B cell (primary cell): Measurements from ENCODE around the gene SHANK1. TPM values are rescaled to one million over a fixed set of nuclear protein-coding genes. Genes with fewer than 3 reads are reported as not detected.

ENCODE experiments used
- ATAC-seq: fragments of 200-7000 bp; cut with Tn5 transposase; one replicate; pipeline ENCODE4 v1.10.0; 2021; ENCODE audit warnings: low read depth, mild to moderate bottlenecking, moderate number of reproducible peaks, moderate library complexity
- CTCF ChIA-PET: fragments of 350-600 bp; sonication (Branson Sonifier 250); formaldehyde crosslinking; loops from one replicate; lab custom pipeline; 2021; ENCODE audit warnings: antibody characterized with exemption, inconsistent platforms; lab: Charles Lee
- POLR2A ChIA-PET: fragments of 350-600 bp; sonication (Branson Sonifier 250); formaldehyde crosslinking; loops from one replicate; lab custom pipeline; 2021; ENCODE audit warnings: antibody characterized with exemption; lab: Charles Lee
- DNase-seq: peaks from one replicate; pipeline ENCODE4 v3.0.0; 2013
- H2AFZ ChIP-seq: 2 replicates; pipeline ENCODE4 v1.6.1; 2012; ENCODE audit warnings: mild to moderate bottlenecking, low read depth, low read length; ENCODE audit not compliant: insufficient read depth, poor library complexity, severe bottlenecking
- H3K27ac ChIP-seq, 2 donors: 1 replicate in 1 of 2; 2 replicates in 1 of 2; pipeline ENCODE4 v1.5.1; 2012 to 2013; ENCODE audit warnings: low read length in 2 of 2, mild to moderate bottlenecking in 2 of 2, moderate library complexity in 1 of 2
- H3K27me3 ChIP-seq, 4 experiments: fragments of 200-600 bp in 1 of 4; sonication (generic) in 1 of 4; replicated peaks in 1 of 4; 1 replicate in 2 of 4; 2 replicates in 2 of 4; pipeline versions ENCODE4 v1.6.1 to v1.7.0; 2013 to 2016; ENCODE audit warnings: low read length in 3 of 4, mild to moderate bottlenecking in 2 of 4, mixed read lengths in 1 of 4, moderate library complexity in 1 of 4; ENCODE audit not compliant: insufficient read depth in 4 of 4, control insufficient read depth in 3 of 4; ENCODE audit errors: control extremely low read depth in 1 of 4
- H3K36me3 ChIP-seq, 2 experiments: replicated peaks in 1 of 2; 1 replicate in 1 of 2; 2 replicates in 1 of 2; pipeline versions ENCODE4 v1.6.1 to v1.7.1; 2013; ENCODE audit warnings: low read length in 1 of 2; ENCODE audit not compliant: insufficient read depth in 2 of 2, control insufficient read depth in 1 of 2; ENCODE audit errors: control extremely low read depth in 1 of 2, extremely low read depth in 1 of 2
- H3K4me1 ChIP-seq, 2 donors: fragments of 200-600 bp in 1 of 2; sonication (generic) in 1 of 2; 1 replicate in 1 of 2; 2 replicates in 1 of 2; pipeline versions ENCODE4 v1.5.1 to v1.6.1; 2013 to 2017; ENCODE audit warnings: low read length in 2 of 2; ENCODE audit not compliant: control insufficient read depth in 2 of 2, insufficient read depth in 2 of 2
- H3K4me2 ChIP-seq: replicated peaks from 2 replicates; pipeline ENCODE3; 2012; ENCODE audit warnings: mild to moderate bottlenecking, low read depth, low read length; ENCODE audit not compliant: poor library complexity, severe bottlenecking
- H3K4me3 ChIP-seq, 5 experiments: fragments of 200-600 bp in 1 of 5; sonication (generic) in 1 of 5; 1 replicate in 3 of 5; 2 replicates in 2 of 5; pipeline versions ENCODE4 v1.5.1 to v1.7.0; 2011 to 2016; ENCODE audit warnings: low read length in 4 of 5, mild to moderate bottlenecking in 4 of 5, low read depth in 2 of 5, control low read depth in 1 of 5, moderate library complexity in 1 of 5; ENCODE audit not compliant: insufficient read depth in 1 of 5; ENCODE audit errors: control extremely low read depth in 1 of 5, extremely low read depth in 1 of 5
- H3K79me2 ChIP-seq: fragments of 200-600 bp; sonication (generic); one replicate; pipeline ENCODE4 v1.6.0; 2016; ENCODE audit warnings: low read length; ENCODE audit not compliant: control insufficient read depth, insufficient read depth
- H3K9ac ChIP-seq: fragments of 200-600 bp; sonication (generic); 2 replicates; pipeline ENCODE4 v1.6.1; 2017; ENCODE audit warnings: mild to moderate bottlenecking, low read length, moderate library complexity
- H3K9me3 ChIP-seq, 3 donors: one replicate each; pipeline versions ENCODE4 v1.6.1 to v1.7.1; 2013; ENCODE audit warnings: low read length in 2 of 3; ENCODE audit not compliant: control insufficient read depth in 2 of 3, insufficient read depth in 1 of 3; ENCODE audit errors: control extremely low read depth in 1 of 3
- H4K20me1 ChIP-seq: 2 replicates; pipeline ENCODE4 v1.6.0; 2012; ENCODE audit warnings: mild to moderate bottlenecking, low read length; ENCODE audit not compliant: insufficient read depth, control insufficient read depth, poor library complexity, severe bottlenecking
- H3K27ac Mint-ChIP-seq: one replicate; pipeline ENCODE4 v1.8.0; 2021; ENCODE audit warnings: mixed read lengths
- H3K27me3 Mint-ChIP-seq: one replicate; pipeline ENCODE4 v1.8.0; 2021; ENCODE audit warnings: mixed read lengths
- H3K4me1 Mint-ChIP-seq: one replicate; pipeline ENCODE4 v1.8.0; 2021; ENCODE audit warnings: mixed read lengths
- H3K4me3 Mint-ChIP-seq: one replicate; pipeline ENCODE4 v1.8.0; 2021; ENCODE audit warnings: mixed read lengths
- H3K9me3 Mint-ChIP-seq: one replicate; pipeline ENCODE4 v1.8.0; 2022; ENCODE audit warnings: mixed read lengths; ENCODE audit not compliant: insufficient read depth
- EZH2 ChIP-seq: IDR thresholded peaks from 2 replicates; pipeline ENCODE4 v1.6.1; 2012; ENCODE audit warnings: borderline replicate concordance, low read depth, mild to moderate bottlenecking, moderate library complexity, low read length; ENCODE audit not compliant: insufficient read depth, poor library complexity, severe bottlenecking
- WGBS: methylation state at CpG from one replicate; pipeline ENCODE4 v1.1.5; 2013; ENCODE audit warnings: missing lambda C conversion rate; ENCODE audit not compliant: insufficient coverage; 5-methylcytosine and 5-hydroxymethylcytosine counted together
- intact Hi-C: fragments of 100-400 bp; cut with micrococcal nuclease; formaldehyde crosslinking; loops from one replicate; pipeline ENCODE4 v1.10.0; 2022
- polyA plus RNA-seq: library from polyadenylated mRNA; depleted of rRNA; stranded (reverse); fragments of >200 nt; gene quantifications from 2 replicates; pipeline ENCODE4 v1.2.3, GENCODE V29; 2012
- total RNA-seq, 2 donors: library from RNA; stranded (reverse); fragments of 120-200 nt in 1 of 2; gene quantifications; 1 replicate in 1 of 2; 2 replicates in 1 of 2; pipeline versions ENCODE4 v1.2.3 to v1.2.4, GENCODE V29; 2013 to 2022
- TF ChIP-seq, protein P1 (sequence below): fragments of 200-600 bp; IDR thresholded peaks from one replicate; pipeline ENCODE4 v1.8.0; 2022; ENCODE audit warnings: antibody characterized with exemption, mild to moderate bottlenecking

Gene SHANK1
- total and polyA plus RNA-seq, 2 donors (not counting 1 experiment from before 2014, with no cell fraction given) = not detected

DNA sequence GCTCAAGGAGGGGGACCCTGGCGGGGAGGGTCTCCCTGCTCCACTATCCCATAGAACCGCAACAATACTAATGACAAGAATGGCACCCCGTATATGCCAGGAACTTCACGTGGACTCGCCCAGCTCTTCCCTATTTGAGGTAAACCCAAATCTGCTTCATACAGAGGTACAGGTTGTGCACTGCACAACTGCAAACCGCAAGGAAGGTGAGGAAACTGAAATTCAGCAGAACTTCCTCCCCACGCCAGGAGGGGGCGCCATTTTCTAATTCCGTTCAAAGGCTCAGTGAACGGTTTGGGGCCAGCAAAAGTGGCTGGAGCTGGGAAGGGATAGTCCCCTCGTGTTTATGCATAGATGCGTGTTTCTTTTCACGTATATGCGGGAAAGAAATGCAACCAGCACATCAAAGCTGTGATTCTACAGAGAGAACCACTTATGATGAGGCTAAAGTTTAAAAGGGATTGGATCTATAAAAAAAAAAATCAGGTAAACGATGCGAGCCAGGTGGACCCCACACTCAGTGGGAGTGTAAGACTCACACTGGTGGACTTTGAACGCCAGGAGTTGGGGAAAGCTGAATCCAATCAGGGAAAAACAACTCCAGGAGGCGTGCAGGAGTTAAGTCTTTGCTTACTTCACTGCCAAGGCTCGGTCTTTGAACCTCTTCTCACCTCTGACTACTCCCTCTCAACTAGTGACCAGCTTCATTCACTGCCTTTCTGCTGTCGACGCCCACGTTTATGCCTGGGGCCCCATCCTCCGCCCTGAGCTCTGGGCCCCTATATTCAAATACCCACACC, 50.1 kb downstream of the SHANK1 start:
- H3K4me3 ChIP-seq = no peak overlapping the region
- Mint-ChIP-seq H3K27ac (no peak overlapping the region), H3K9me3 (no peaks in the 10 kb centered on the region), H3K4me1 (peaks cover 2% of the 10 kb centered on the region), H3K4me3 (no peak overlapping the region), H3K27me3 (peaks cover 42% of the 10 kb centered on the region)
- ATAC-seq (no peak), DNase-seq (peak; percentile 63)
- no peak overlapping the region for H3K27ac ChIP-seq
- H3K79me2 ChIP-seq = no peaks in the 10 kb centered on the region
- no peak overlapping the region for H3K9ac ChIP-seq
- ChIA-PET CTCF (interaction anchor here (0.7 to 2.7 kb wide), 13 partner anchors 8 to 520 kb away, joined by 3 to 22 read pairs (median 3); no protein-coding TSS in a partner anchor), POLR2A (no interaction called here)
- H2AFZ ChIP-seq = no peak overlapping the region
- no peaks in the 10 kb centered on the region for H3K36me3 ChIP-seq
- peaks cover 0 to 21% (median 0%) of the 10 kb centered on the region in 3 donors for H3K9me3 ChIP-seq
- no peak overlapping the region for H3K4me2 ChIP-seq
- intact Hi-C loops = loop anchor here (2.0 kb wide), 2 partner anchors 113 to 253 kb away; no protein-coding TSS in a partner anchor
- peaks cover 8 to 18% of the 10 kb centered on the region in 2 donors for H3K4me1 ChIP-seq
- H4K20me1 ChIP-seq = no peaks in the 10 kb centered on the region
- H3K27me3 ChIP-seq = peaks cover 0 to 45% (median 18%) of the 10 kb centered on the region in 4 experiments
- 52% methylated on average over 18 of the region's 23 CpGs for WGBS
- TF ChIP-seq, protein P1, sequence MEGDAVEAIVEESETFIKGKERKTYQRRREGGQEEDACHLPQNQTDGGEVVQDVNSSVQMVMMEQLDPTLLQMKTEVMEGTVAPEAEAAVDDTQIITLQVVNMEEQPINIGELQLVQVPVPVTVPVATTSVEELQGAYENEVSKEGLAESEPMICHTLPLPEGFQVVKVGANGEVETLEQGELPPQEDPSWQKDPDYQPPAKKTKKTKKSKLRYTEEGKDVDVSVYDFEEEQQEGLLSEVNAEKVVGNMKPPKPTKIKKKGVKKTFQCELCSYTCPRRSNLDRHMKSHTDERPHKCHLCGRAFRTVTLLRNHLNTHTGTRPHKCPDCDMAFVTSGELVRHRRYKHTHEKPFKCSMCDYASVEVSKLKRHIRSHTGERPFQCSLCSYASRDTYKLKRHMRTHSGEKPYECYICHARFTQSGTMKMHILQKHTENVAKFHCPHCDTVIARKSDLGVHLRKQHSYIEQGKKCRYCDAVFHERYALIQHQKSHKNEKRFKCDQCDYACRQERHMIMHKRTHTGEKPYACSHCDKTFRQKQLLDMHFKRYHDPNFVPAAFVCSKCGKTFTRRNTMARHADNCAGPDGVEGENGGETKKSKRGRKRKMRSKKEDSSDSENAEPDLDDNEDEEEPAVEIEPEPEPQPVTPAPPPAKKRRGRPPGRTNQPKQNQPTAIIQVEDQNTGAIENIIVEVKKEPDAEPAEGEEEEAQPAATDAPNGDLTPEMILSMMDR = peak; percentile 82
- no peak for TF ChIP-seq EZH2

- TF ChIP-seq, protein P1 = no peak
- no peak for TF ChIP-seq EZH2
- Histone ChIP-seq H3K4me2 (no peak overlapping the region), H3K36me3 (no peaks in the 10 kb centered on the region), H3K4me3 (no peak overlapping the region), H3K4me1 (peaks cover 8 to 18% of the 10 kb centered on the region in 2 donors), H3K9ac (no peak overlapping the region), H3K27ac (no peak overlapping the region), H3K27me3 (peaks cover 0 to 45% (median 18%) of the 10 kb centered on the region in 4 experiments), H4K20me1 (no peaks in the 10 kb centered on the region), H3K79me2 (no peaks in the 10 kb centered on the region), H2AFZ (no peak overlapping the region), H3K9me3 (peaks cover 0 to 22% (median 0%) of the 10 kb centered on the region in 3 donors)
- H3K9me3 Mint-ChIP-seq = no peaks in the 10 kb centered on the region
- intact Hi-C loops = loop anchor here (2.0 kb wide), 2 partner anchors 114 to 254 kb away; no protein-coding TSS in a partner anchor
- peaks cover 39% of the 10 kb centered on the region for H3K27me3 Mint-ChIP-seq
- no peak overlapping the region for H3K4me3 Mint-ChIP-seq
- WGBS = 63% methylated on average over 11 of the region's 20 CpGs
- POLR2A ChIA-PET = no interaction called here
- H3K27ac Mint-ChIP-seq = no peak overlapping the region
- ATAC-seq (no peak), DNase-seq (no peak)
- H3K4me1 Mint-ChIP-seq = peaks cover 2% of the 10 kb centered on the region
- CTCF ChIA-PET = interaction anchor here (0.7 to 2.7 kb wide), 4 partner anchors 113 to 300 kb away, joined by 3 to 22 read pairs (median 4); no protein-coding TSS in a partner anchor
These were observed 50.7 kb downstream of the SHANK1 start for GRCh38 chr19:50668879-50669278.
